GM18861 (cell line): Measurements from ENCODE around the gene STING1.
"Not testable (repeated sequence)": the region's sequence is repeated elsewhere in the genome, so short reads cannot be mapped to it uniquely, and the experiment has no call there.

Experiments
- ATAC-seq: cut with Tn5 transposase; IDR thresholded peaks from one replicate; pipeline ENCODE4 v1.9.1; 2021; ENCODE audit not compliant: unreplicated experiment

STING1 gene

GRCh38 chr5:139482050-139482889, at the start of gene STING1:
Gene STING1 (minus strand): TSS chr5:139482758. CDS start chr5:139481704, 1,054 bp downstream.
- no peak for ATAC-seq

GRCh38 chr5:139531772-139532169, 49.2 kb upstream of the STING1 start:
- ATAC-seq = no peak

GRCh38 chr5:139530079-139530478, 47.5 kb upstream of the STING1 start:
- not testable (repeated sequence) for ATAC-seq

- ATAC-seq = not testable (repeated sequence)
These were observed 46.1 kb upstream of the STING1 start for GRCh38 chr5:139528695-139529094.

- ATAC-seq = not testable (repeated sequence)
These were observed 45.4 kb upstream of the STING1 start for GRCh38 chr5:139527896-139528467.

GRCh38 chr5:139527090-139527470, 44.5 kb upstream of the STING1 start:
- not testable (repeated sequence) for ATAC-seq

- ATAC-seq = not testable (repeated sequence)
These were observed 43.9 kb upstream of the STING1 start for GRCh38 chr5:139526309-139527089.

GRCh38 chr5:139525586-139526308, 43.2 kb upstream of the STING1 start:
- ATAC-seq = not testable (repeated sequence)

GRCh38 chr5:139524940-139525585, 42.5 kb upstream of the STING1 start:
- ATAC-seq = peak; percentile 42

GRCh38 chr5:139524446-139524845, 41.9 kb upstream of the STING1 start:
- no peak for ATAC-seq

GRCh38 chr5:139523635-139524445, 41.3 kb upstream of the STING1 start:
- no peak for ATAC-seq

GRCh38 chr5:139517683-139518564, 35.4 kb upstream of the STING1 start:
- peak; percentile 81 for ATAC-seq

GRCh38 chr5:139514486-139514856, 31.9 kb upstream of the STING1 start:
- ATAC-seq = no peak

GRCh38 chr5:139513852-139514485, 31.4 kb upstream of the STING1 start:
- no peak for ATAC-seq

- peak; percentile 52 for ATAC-seq
These were observed 30.9 kb upstream of the STING1 start for GRCh38 chr5:139513434-139513833.

GRCh38 chr5:139512786-139513390, 30.3 kb upstream of the STING1 start:
- no peak for ATAC-seq

GRCh38 chr5:139504722-139505121, 22.2 kb upstream of the STING1 start:
- not testable (repeated sequence) for ATAC-seq

GRCh38 chr5:139503879-139504278, 21.3 kb upstream of the STING1 start:
- not testable (repeated sequence) for ATAC-seq
